Measurements from ENCODE around the gene TUBD1. TPM values are rescaled to one million over a fixed set of nuclear protein-coding genes. Genes with fewer than 3 reads are reported as not detected.
A peak's percentile ranks its signal among the peaks of the same experiment; 100 is the strongest.

Gene TUBD1
- total RNA-seq, 4 donors from 2014 or later, result 7.7 to 62.9 (median 18.7) TPM

DNA sequence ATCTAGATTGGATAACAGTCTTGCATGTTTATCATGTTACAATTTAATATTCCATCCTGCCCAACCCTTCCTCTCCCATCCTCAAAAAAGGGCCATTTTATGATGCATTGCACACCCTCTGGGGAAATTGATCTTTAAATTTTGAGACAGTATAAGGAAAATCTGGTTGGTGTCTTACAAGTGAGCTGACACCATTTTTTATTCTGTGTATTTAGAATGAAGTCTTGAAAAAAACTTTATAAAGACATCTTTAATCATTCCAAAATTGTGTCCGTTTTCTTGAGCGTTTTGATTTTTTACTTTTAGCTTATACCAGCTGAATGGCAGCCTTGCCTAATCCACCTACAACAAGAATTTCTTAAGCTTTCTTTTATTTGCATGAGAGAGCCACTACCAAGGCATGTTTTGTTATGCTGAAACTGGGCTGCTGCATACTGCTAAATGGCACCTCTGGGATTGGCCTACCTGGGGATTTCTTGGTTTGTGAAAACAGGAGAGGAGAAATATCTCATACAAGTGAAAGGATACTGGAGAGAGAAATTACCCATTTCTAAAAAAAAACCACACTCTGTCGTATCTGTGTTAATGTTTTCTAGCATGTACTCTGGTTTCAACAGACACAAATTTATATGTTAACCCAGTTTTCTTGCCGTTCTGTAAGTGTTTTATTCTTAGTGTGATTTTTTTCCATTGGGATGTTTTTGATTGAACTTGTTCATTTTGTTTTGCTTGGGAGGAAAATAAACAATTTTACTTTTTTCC, 52.2 kb downstream of the TUBD1 start:
- no peak for DNase-seq
- peak overlapping the region; percentile 61 to 63 for H3K4me3 ChIP-seq
- no peak for TF ChIP-seq POLR2A (IDR thresholded peaks at IDR 0.05)
- TF ChIP-seq, protein P1, sequence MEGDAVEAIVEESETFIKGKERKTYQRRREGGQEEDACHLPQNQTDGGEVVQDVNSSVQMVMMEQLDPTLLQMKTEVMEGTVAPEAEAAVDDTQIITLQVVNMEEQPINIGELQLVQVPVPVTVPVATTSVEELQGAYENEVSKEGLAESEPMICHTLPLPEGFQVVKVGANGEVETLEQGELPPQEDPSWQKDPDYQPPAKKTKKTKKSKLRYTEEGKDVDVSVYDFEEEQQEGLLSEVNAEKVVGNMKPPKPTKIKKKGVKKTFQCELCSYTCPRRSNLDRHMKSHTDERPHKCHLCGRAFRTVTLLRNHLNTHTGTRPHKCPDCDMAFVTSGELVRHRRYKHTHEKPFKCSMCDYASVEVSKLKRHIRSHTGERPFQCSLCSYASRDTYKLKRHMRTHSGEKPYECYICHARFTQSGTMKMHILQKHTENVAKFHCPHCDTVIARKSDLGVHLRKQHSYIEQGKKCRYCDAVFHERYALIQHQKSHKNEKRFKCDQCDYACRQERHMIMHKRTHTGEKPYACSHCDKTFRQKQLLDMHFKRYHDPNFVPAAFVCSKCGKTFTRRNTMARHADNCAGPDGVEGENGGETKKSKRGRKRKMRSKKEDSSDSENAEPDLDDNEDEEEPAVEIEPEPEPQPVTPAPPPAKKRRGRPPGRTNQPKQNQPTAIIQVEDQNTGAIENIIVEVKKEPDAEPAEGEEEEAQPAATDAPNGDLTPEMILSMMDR (IDR thresholded peaks at IDR 0.05), result no peak
- no peaks in the 10 kb centered on the region for H3K36me3 ChIP-seq
- no peaks in the 10 kb centered on the region for H3K9me3 ChIP-seq
- no peaks in the 10 kb centered on the region for H3K27me3 ChIP-seq
- peak overlapping the region; percentile 94 to 97 for H3K27ac ChIP-seq
- intact Hi-C loops (cut with DNase I; ENCODE audit: low total_unique reads), result no loop called here
- H3K4me1 ChIP-seq, result peaks cover 2 to 10% of the 10 kb centered on the region in 2 donors

DNA sequence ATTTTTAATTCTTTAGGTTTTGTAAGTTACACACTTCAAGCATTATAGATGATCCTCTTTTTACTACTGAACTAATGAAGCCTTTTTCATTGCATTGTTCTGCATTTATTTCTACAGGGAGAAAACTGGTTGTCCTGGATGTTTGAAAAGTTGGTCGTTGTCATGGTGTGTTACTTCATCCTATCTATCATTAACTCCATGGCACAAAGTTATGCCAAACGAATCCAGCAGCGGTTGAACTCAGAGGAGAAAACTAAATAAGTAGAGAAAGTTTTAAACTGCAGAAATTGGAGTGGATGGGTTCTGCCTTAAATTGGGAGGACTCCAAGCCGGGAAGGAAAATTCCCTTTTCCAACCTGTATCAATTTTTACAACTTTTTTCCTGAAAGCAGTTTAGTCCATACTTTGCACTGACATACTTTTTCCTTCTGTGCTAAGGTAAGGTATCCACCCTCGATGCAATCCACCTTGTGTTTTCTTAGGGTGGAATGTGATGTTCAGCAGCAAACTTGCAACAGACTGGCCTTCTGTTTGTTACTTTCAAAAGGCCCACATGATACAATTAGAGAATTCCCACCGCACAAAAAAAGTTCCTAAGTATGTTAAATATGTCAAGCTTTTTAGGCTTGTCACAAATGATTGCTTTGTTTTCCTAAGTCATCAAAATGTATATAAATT, 53.0 kb downstream of the TUBD1 start:
- H3K9me3 ChIP-seq, result no peaks in the 10 kb centered on the region
- H3K27me3 ChIP-seq, result no peaks in the 10 kb centered on the region
- H3K4me1 ChIP-seq, result peaks cover 0 to 3% of the 10 kb centered on the region in 2 donors
- TF ChIP-seq, protein P1 (IDR thresholded peaks at IDR 0.05), result no peak
- no peak for TF ChIP-seq POLR2A (IDR thresholded peaks at IDR 0.05)
- H3K27ac ChIP-seq, result peak overlapping the region; percentile 94 to 97
- intact Hi-C loops (cut with DNase I; ENCODE audit: low total_unique reads), result loop anchor here (10.0 kb wide), 1 partner anchor 85 kb away; no protein-coding TSS in a partner anchor
- no peak for DNase-seq
- no peaks in the 10 kb centered on the region for H3K36me3 ChIP-seq
- peak overlapping the region; percentile 61 to 63 for H3K4me3 ChIP-seq

DNA sequence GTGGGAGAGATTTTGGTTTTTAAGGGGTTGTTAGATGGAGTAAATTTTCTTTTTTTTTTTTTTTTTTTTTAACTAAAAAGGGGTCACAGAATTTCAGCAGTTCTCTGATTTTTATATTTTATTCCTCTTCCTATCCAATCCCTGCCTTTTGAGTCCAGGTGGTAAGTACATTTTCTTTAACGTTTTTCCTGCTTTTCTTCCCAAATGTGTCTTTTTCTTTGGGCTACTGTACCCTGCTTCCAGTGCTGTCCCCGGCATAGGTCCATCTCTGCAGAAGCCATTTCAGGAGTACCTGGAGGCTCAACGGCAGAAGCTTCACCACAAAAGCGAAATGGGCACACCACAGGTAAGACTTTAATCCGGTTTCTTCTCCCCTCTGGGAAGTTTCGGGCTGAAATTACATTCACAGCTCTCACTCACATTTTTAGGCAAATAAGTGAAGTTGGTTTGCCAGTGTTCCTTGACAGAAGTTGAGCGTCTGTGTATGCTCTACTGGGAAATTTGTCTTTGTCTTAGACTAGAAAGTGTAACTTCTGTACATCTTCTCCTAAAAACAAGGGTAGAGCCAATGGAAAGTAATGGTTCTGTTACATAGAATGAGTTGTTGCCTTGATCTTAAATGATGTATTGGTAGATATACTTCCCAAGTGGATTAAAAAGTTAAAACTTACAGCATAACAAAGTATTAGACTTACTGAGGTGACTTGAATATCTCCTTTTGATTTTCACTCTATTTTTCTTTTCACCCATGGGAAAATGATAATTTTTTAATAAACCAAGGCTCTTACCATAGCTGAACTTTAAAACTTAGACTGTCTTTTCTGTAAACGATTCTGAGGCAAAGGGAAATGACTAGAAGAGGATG, 54.5 kb downstream of the TUBD1 start:
- Histone ChIP-seq H3K4me1 (no peaks in the 10 kb centered on the region), H3K27me3 (no peaks in the 10 kb centered on the region), H3K27ac (peak overlapping the region; percentile 94 to 97), H3K36me3 (no peaks in the 10 kb centered on the region), H3K9me3 (no peaks in the 10 kb centered on the region), H3K4me3 (peak overlapping the region; percentile 61 to 63)
- DNase-seq, result no peak
- intact Hi-C loops (cut with DNase I; ENCODE audit: low total_unique reads), result loop anchor here (10.0 kb wide), 1 partner anchor 83 kb away; no protein-coding TSS in a partner anchor
- TF ChIP-seq, protein P1 (IDR thresholded peaks at IDR 0.05), result no peak
- no peak for TF ChIP-seq POLR2A (IDR thresholded peaks at IDR 0.05)

DNA sequence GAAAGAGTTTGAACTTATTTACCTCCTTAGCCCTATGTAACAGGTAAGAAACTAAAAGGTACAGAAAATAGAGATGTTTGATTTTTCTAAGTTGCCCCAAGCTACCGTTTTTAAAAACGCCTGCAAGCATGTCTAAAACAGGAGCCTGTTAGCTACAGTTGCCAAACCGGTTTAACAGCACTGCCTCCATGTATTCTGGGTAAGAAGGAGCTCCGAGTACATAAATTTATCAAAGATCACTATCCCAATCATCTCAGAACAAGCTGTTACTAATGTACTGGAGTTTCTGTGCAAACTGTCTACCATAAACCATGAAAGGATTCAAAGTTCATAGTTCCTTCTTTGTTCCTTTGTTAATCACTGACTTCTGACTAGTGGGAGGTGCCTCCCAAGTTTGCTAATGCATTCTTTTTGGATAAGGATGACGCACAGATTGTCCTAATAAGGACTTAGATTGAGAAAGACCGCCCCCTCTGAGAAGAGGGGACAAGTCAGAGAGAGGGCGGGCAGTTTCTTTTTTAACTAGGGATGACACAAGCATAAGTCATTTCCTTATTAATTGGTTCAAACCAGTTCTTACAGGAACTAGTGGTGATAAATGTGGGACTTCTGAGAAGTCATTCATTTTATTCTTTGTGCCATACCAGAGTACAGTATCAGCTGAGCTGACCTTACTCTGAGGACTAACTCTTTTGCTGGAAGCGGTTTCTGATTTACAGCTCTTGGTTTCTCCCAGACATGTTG, 55.3 kb downstream of the TUBD1 start:
- intact Hi-C loops (cut with DNase I; ENCODE audit: low total_unique reads), result loop anchor here (10.0 kb wide), 1 partner anchor 83 kb away; no protein-coding TSS in a partner anchor
- peak overlapping the region; percentile 94 to 97 for H3K27ac ChIP-seq
- DNase-seq, result peak; percentile 60 to 89
- no peaks in the 10 kb centered on the region for H3K9me3 ChIP-seq
- H3K36me3 ChIP-seq, result no peaks in the 10 kb centered on the region
- no peaks in the 10 kb centered on the region for H3K4me1 ChIP-seq
- TF ChIP-seq, protein P1 (IDR thresholded peaks at IDR 0.05), result peak in 1 of 4 experiments; percentile 18
- peak; percentile 76 to 94 for TF ChIP-seq POLR2A (IDR thresholded peaks at IDR 0.05)
- no peaks in the 10 kb centered on the region for H3K27me3 ChIP-seq
- peak overlapping the region; percentile 61 to 63 for H3K4me3 ChIP-seq
